Retinal pigment epithelial cell (primary cell): ENCODE data around the gene CRYZ.
"Not testable (repeated sequence)": the region's sequence is repeated elsewhere in the genome, so short reads cannot be mapped to it uniquely, and the experiment has no call there.

Experiments
- DNase-seq: peaks from one replicate; pipeline ENCODE4 v3.0.0-alpha.2; 2010; ENCODE audit warnings: low read depth
- H3K4me3 ChIP-seq: 2 replicates; pipeline ENCODE4 v1.5.1; 2011; ENCODE audit warnings: mild to moderate bottlenecking, low read length, control low read depth, moderate library complexity
- TF ChIP-seq, protein P1 (sequence below): conservative IDR thresholded peaks from 2 replicates; pipeline ENCODE4 v1.5.1; 2011; ENCODE audit warnings: low read depth, low read length, control low read depth, inconsistent platforms

CRYZ gene

DNA sequence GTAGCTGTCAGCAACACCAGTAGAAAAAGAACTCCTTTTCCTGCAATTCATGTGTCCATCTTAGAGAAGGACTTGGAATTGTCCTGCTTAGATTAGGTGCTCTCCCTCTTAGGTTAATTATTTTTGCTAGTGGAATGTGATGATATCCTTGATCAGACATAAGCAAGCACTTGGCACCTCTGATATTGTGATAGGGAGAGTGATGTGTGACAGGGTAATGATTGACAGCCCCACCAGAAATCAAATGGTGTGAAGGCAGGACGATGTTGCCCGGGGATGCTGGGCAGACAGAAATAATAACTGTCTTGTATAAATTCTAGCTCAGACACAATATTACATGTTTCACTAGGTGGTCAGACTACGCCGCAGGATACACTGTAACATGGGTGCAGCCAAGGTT lies 4.5 kb upstream of the CRYZ start:
- H3K4me3 ChIP-seq = no peak overlapping the region
- TF ChIP-seq, protein P1, sequence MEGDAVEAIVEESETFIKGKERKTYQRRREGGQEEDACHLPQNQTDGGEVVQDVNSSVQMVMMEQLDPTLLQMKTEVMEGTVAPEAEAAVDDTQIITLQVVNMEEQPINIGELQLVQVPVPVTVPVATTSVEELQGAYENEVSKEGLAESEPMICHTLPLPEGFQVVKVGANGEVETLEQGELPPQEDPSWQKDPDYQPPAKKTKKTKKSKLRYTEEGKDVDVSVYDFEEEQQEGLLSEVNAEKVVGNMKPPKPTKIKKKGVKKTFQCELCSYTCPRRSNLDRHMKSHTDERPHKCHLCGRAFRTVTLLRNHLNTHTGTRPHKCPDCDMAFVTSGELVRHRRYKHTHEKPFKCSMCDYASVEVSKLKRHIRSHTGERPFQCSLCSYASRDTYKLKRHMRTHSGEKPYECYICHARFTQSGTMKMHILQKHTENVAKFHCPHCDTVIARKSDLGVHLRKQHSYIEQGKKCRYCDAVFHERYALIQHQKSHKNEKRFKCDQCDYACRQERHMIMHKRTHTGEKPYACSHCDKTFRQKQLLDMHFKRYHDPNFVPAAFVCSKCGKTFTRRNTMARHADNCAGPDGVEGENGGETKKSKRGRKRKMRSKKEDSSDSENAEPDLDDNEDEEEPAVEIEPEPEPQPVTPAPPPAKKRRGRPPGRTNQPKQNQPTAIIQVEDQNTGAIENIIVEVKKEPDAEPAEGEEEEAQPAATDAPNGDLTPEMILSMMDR = no peak
- DNase-seq = no peak

DNA sequence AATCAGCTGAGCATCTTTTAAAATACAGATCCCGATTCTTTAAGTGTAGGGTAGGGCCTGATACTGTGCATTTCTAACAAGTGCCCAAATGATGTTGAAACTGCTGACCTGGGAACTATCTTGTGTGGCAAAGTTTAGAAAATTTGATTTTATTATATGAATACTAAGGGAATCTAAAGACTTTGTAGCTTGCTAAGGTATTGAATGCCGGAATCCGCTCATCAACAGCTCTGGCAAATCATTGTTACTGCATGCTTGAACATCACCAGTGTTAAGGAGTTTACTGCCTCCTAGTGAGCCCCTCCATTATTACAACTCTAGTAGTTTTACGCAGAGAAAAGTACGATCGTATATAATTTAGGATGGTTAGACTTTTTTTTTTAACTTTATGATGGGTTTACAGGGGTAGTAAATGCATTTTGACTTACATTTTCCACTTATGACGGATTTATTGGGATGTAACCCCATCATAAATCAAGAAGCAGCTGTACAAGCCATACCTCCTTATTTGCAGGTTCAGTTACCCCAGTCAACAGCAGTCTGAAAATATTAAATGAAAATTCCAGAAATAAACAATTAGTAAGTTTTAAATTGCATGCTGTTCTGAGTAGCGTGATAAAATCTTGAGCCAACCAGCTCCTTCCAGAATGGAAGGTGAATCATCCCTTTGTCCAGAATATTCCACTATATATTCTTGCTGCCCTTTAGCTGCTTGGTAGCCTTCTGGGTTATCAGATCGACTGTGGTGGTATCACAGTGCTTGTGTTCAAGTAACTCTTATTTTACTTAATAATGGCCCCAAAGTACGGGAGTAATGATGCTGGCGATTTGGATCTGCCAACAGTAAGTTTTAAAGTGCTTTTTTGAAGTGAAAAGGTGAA lies 994 bp upstream of the CRYZ start:
- TF ChIP-seq, protein P1 = peak; percentile 78
- H3K4me3 ChIP-seq = peak overlapping the region; percentile 94
- peak; percentile 51 for DNase-seq

DNA sequence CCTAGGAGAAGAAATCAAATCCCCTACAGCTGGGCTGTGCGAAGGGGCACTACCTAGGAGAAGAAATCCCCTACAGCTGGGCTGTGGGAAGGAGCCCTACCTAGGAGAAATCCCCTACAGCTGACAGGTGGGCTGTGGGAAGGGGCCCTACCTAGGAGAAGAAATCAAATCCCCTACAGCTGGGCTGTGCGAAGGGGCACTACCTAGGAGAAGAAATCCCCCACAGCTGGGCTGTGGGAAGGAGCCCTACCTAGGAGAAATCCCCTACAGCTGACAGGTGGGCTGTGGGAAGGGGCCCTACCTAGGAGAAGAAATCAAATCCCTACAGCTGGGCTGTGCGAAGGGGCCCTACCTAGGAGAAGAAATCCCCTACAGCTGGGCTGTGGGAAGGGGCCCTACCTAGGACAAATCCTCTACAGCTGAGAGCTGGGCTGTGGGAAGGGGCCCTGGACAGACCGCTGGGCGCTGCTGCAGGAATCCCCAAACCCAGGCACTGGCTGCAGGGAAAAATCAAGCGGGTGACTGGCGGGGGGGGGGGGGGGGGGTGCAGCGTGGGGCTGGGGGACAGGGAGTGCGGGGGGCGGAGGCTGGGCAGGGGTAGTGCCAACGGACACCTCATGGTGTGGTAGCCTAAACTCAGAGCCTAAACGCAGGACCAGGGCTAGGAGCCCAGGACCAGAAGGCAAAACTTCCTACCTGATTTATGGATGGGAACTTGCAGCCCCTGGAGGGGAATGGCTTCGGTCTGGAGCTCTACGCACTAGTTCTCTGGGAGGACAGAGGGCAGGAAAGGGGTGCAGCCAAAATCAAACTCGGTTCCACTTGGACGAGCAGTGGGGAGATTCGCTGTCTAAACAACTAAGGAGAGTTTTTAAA lies 541 bp downstream of the CRYZ start:
- H3K4me3 ChIP-seq = peak overlapping the region; percentile 94
- DNase-seq = not testable (repeated sequence)

DNA sequence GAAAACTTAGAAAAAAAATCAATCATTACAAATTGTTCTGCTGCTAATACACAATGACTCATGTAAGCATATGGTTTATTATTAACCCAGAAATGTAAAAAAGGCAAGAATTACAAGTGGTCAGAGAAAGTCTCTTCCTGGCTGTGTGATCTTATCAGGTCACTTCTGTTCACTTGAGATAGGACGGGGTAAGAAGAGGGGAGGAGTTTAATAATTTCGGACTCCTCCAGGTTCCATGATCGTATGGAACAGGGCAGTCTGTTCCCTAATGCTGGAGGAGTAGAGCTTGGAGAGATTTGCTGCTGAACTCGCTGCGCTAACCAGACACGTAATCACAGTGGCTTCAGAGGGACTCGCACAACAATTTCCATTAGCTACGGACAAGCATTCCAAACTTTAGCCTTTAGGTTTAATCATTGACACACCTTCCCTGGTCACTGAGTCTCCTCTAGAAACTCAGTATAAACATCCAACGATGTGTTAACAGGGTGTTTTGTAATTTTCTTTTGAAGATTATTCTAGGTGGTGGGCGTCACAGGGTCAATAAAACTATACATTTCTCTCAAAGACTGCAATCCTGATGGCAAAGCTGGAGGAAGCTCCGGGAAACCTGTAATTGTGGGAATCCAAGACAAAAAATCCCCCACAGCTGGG lies 1.3 kb downstream of the CRYZ start:
- H3K4me3 ChIP-seq = peak overlapping the region; percentile 26
- no peak for DNase-seq
- TF ChIP-seq, protein P1 = no peak

DNA sequence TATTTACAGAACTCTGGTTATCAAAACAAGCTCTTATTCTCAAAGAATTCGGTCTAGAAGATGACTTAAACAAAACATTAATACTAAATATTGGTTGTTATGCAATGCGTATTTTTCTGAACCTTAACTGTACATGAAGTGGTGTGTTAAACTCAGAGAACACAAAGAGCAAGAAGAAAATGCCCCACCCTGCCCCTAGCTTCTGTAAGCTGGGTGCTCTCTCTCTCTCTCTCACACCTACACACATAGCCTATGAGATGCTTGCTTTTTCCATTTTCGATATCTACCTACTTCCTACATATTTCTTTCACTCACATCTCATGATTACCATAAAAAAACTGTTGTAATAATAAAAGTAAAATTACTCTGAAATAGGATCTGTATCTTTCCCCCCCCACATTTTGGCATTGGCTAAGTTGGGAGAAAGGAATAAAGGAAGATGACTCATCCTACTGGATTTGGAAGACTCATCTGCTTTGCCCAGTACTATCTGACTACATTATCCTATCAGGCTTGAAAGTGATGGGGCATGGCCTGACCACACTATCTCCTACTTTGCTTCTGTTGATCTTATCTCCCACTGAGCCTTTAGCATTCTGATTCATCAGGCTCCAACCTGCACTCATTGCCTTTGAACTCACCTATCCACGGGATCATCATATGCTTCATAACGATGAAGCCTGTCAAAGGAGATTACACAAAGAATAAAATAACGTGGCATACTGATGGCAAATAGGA lies 2.9 kb downstream of the CRYZ start:
- TF ChIP-seq, protein P1 = no peak
- no peak for DNase-seq
- H3K4me3 ChIP-seq = no peak overlapping the region

DNA sequence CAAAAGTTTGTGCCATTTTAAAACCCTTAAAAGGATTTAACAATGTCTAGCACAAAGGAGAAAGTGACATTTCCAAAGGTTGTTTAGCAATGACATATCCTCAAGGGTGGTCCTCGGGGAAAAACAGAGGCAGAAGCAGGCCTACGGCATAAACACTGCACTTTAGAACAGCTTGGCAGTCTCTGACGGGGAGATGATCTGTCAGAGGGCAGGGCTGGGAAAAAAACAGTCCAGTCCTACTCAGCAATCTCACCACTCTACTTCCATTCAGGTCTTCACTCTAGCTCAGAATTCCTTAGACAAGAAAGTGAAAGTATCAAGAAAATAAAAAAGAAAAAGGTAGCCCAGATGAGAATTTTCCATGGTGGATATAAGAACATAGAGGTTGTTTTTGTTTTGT lies 4.1 kb downstream of the CRYZ start:
- no peak overlapping the region for H3K4me3 ChIP-seq
- no peak for DNase-seq
- TF ChIP-seq, protein P1 = no peak
